Upper lobe of left lung (tissue), 6 donors: Measurements from ENCODE around the gene GABPB1. TPM values are rescaled to one million over a fixed set of nuclear protein-coding genes. Genes with fewer than 3 reads are reported as not detected.

Source experiments
- ATAC-seq, 2 donors: fragments of 200-7000 bp; cut with Tn5 transposase; one replicate each; pipeline ENCODE4 v1.9.1; 2022; ENCODE audit warnings: mild to moderate bottlenecking in 2 of 2, moderate library complexity in 2 of 2; ENCODE audit not compliant: low FRiP score in 2 of 2
- DNase-seq, 2 donors: peaks; one replicate each; pipeline ENCODE4 v3.0.0-alpha.2; 2019 to 2020
- H3K27ac ChIP-seq, 4 donors: fragments of 200-600 bp; sonication (generic); one replicate each; pipeline ENCODE4 v1.5.1; 2016 to 2019
- H3K27me3 ChIP-seq, 4 donors: fragments of 200-600 bp; sonication (generic); one replicate each; pipeline ENCODE4 v1.5.1; 2017 to 2019
- H3K36me3 ChIP-seq, 4 donors: fragments of 200-600 bp; sonication (generic); one replicate each; pipeline ENCODE4 v1.5.1; 2016 to 2019
- H3K4me1 ChIP-seq, 4 donors: fragments of 200-600 bp; sonication (generic); one replicate each; pipeline ENCODE4 v1.5.1; 2018 to 2019
- H3K4me3 ChIP-seq, 4 donors: fragments of 200-600 bp; sonication (generic); one replicate each; pipeline ENCODE4 v1.5.1; 2017 to 2019; ENCODE audit warnings: mild to moderate bottlenecking in 2 of 4, moderate library complexity in 1 of 4
- H3K9me3 ChIP-seq, 4 donors: fragments of 200-600 bp; sonication (generic); one replicate each; pipeline ENCODE4 v1.5.1; 2018 to 2019
- EP300 ChIP-seq, 4 donors: sonication (generic); formaldehyde crosslinking; IDR thresholded peaks; one replicate each; pipeline ENCODE4 v1.5.1; 2017; ENCODE audit warnings: antibody characterized with exemption in 4 of 4, control low read depth in 2 of 4
- POLR2A ChIP-seq, 4 donors: fragments of 450-650 bp; IDR thresholded peaks; one replicate each; pipeline ENCODE4 v1.5.1; 2016 to 2017; ENCODE audit warnings: antibody characterized with exemption in 4 of 4, mild to moderate bottlenecking in 2 of 4
- POLR2AphosphoS5 ChIP-seq, 2 donors: sonication (generic); formaldehyde crosslinking; IDR thresholded peaks; one replicate each; pipeline ENCODE4 v1.5.1; 2017; ENCODE audit warnings: antibody characterized with exemption in 2 of 2
- WGBS, 2 donors: methylation state at CpG; one replicate each; pipeline ENCODE4 v1.1.5; 2017 to 2018; 5-methylcytosine and 5-hydroxymethylcytosine counted together
- total RNA-seq, 6 donors: library from RNA; depleted of rRNA in 4 of 6; stranded (reverse); fragments of >200 nt in 4 of 6; gene quantifications; one replicate each; pipeline versions ENCODE4 v1.1.0 to v1.2.1, GENCODE V29; 2016 to 2021
- TF ChIP-seq, protein P1 (sequence below), 6 experiments: fragments of 450-650 bp in 4 of 6; fragments of 200-600 bp in 2 of 6; sonication (generic) in 2 of 6; IDR thresholded peaks; one replicate each; pipeline ENCODE4 v1.5.1; 2016 to 2019; ENCODE audit warnings: antibody characterized with exemption in 6 of 6
- donor health status: DM: no; HTN: no; CAD: no; lungs with moderate emphysema.
- donor health status: DM: no; HTN: yes; CAD: no; lungs with severe emphysema.

GABPB1 gene
- total RNA-seq, 6 donors from 2014 or later: 7.3 to 22.5 (median 14.4) TPM

DNA sequence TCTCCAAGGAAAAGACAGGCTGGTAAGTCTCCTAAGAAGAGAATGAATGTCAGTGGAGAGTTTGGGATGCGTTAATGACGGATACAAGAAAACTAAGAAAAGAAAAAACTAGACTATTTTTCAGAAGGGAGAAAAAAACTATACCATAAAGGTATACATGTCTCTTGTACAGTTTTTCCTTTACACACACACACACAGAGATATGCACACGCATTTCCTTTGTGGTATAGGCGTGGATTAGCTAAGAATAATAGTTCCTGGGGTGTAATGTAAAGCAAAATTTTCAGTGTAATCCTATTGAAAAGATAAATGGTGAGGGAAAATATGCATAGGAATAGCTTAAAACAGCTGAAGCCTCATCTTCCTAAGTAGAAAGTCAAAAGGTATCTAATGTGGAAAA, 36.3 kb downstream of the GABPB1 start:
- Histone ChIP-seq H3K27ac (no peak overlapping the region), H3K9me3 (no peaks in the 10 kb centered on the region), H3K4me1 (peaks cover 0 to 7% (median 0%) of the 10 kb centered on the region in 4 donors), H3K36me3 (no peaks in the 10 kb centered on the region), H3K4me3 (no peak overlapping the region), H3K27me3 (no peaks in the 10 kb centered on the region)
- 86 to 87% methylated on average over 4 of the region's 4 CpGs for WGBS, 2 donors
- DNase-seq: no peak
- ATAC-seq: no peak
- TF ChIP-seq EP300 (IDR thresholded peaks at IDR 0.05) (no peak), POLR2AphosphoS5 (IDR thresholded peaks at IDR 0.05) (no peak), POLR2A (IDR thresholded peaks at IDR 0.05) (no peak)
- TF ChIP-seq, protein P1, sequence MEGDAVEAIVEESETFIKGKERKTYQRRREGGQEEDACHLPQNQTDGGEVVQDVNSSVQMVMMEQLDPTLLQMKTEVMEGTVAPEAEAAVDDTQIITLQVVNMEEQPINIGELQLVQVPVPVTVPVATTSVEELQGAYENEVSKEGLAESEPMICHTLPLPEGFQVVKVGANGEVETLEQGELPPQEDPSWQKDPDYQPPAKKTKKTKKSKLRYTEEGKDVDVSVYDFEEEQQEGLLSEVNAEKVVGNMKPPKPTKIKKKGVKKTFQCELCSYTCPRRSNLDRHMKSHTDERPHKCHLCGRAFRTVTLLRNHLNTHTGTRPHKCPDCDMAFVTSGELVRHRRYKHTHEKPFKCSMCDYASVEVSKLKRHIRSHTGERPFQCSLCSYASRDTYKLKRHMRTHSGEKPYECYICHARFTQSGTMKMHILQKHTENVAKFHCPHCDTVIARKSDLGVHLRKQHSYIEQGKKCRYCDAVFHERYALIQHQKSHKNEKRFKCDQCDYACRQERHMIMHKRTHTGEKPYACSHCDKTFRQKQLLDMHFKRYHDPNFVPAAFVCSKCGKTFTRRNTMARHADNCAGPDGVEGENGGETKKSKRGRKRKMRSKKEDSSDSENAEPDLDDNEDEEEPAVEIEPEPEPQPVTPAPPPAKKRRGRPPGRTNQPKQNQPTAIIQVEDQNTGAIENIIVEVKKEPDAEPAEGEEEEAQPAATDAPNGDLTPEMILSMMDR (IDR thresholded peaks at IDR 0.05): no peak

- no peaks in the 10 kb centered on the region for H3K36me3 ChIP-seq
- H3K4me1 ChIP-seq: peaks cover 0 to 15% (median 0%) of the 10 kb centered on the region in 4 donors
- TF ChIP-seq, protein P1 (IDR thresholded peaks at IDR 0.05): peak in 5 of 6 experiments; percentile 27 to 65 (median 61)
- no peak for TF ChIP-seq EP300 (IDR thresholded peaks at IDR 0.05)
- no peak overlapping the region for H3K4me3 ChIP-seq
- DNase-seq: no peak
- peak in 1 of 2 donors; percentile 51 for ATAC-seq
- WGBS, 2 donors: 56 to 59% methylated on average over 4 of the region's 4 CpGs
- H3K27me3 ChIP-seq: no peaks in the 10 kb centered on the region
- no peaks in the 10 kb centered on the region for H3K9me3 ChIP-seq
- H3K27ac ChIP-seq: no peak overlapping the region
These were observed 39.0 kb downstream of the GABPB1 start for GRCh38 chr15:50315814-50316630.

GRCh38 chr15:50312636-50313035, 42.4 kb downstream of the GABPB1 start:
- ATAC-seq (no peak), DNase-seq (no peak)
- Histone ChIP-seq H3K36me3 (peaks cover 0 to 7% (median 3%) of the 10 kb centered on the region in 4 donors), H3K4me1 (peaks cover 0 to 15% (median 0%) of the 10 kb centered on the region in 4 donors), H3K27me3 (no peaks in the 10 kb centered on the region), H3K4me3 (no peak overlapping the region), H3K9me3 (peaks cover 0 to 4% (median 0%) of the 10 kb centered on the region in 4 donors), H3K27ac (no peak overlapping the region)
- WGBS, 2 donors: 90 to 92% methylated on average over 2 of the region's 2 CpGs
- TF ChIP-seq POLR2A (IDR thresholded peaks at IDR 0.05): no peak
- no peak for TF ChIP-seq EP300 (IDR thresholded peaks at IDR 0.05)
- TF ChIP-seq POLR2AphosphoS5 (IDR thresholded peaks at IDR 0.05): no peak
- TF ChIP-seq, protein P1 (IDR thresholded peaks at IDR 0.05): no peak

DNA sequence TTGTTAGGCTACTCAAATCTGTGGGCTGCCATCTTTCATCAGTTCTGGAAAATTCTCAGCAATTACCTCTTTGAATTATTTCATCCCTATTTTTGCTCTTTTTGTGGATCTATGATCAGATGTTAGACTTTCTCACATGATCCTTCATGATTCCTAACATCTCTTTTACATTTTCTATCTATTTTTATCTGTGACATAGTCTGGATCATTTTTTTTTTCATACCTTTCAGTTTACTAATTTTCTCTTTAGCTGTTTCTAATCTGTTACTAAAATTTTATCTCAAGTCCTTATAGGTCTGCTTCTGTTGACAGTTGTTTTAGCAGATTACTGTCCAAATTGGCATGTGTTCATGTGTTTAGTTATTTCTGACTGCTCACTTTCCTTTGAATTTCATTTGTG, 47.2 kb downstream of the GABPB1 start:
- ATAC-seq: no peak
- Histone ChIP-seq H3K4me3 (no peak overlapping the region), H3K36me3 (peaks cover 0 to 26% (median 9%) of the 10 kb centered on the region in 4 donors), H3K27me3 (no peaks in the 10 kb centered on the region), H3K4me1 (peaks cover 0 to 8% (median 0%) of the 10 kb centered on the region in 4 donors), H3K27ac (no peak overlapping the region), H3K9me3 (peaks cover 0 to 4% (median 0%) of the 10 kb centered on the region in 4 donors)
- no peak for DNase-seq
- TF ChIP-seq EP300 (IDR thresholded peaks at IDR 0.05) (no peak), POLR2AphosphoS5 (IDR thresholded peaks at IDR 0.05) (no peak), POLR2A (IDR thresholded peaks at IDR 0.05) (no peak)
- TF ChIP-seq, protein P1 (IDR thresholded peaks at IDR 0.05): no peak
